Esophagus muscularis mucosa (tissue), 4 donors: ENCODE results near the gene ATF5.

ENCODE experiments used
- EP300 ChIP-seq: sonication (generic); formaldehyde crosslinking; IDR thresholded peaks from one replicate; pipeline ENCODE4 v1.6.1; 2017; ENCODE audit warnings: antibody characterized with exemption
- POLR2A ChIP-seq: fragments of 450-650 bp; IDR thresholded peaks from one replicate; pipeline ENCODE4 v1.6.1; 2017; ENCODE audit warnings: antibody characterized with exemption, moderate library complexity, mild to moderate bottlenecking, low read depth
- POLR2AphosphoS5 ChIP-seq, 2 donors: sonication (generic); formaldehyde crosslinking; IDR thresholded peaks; one replicate each; pipeline ENCODE4 v1.6.1; 2017; ENCODE audit warnings: antibody characterized with exemption in 2 of 2
- TF ChIP-seq, protein P1 (sequence below), 3 experiments: fragments of 200-600 bp in 2 of 3; fragments of 450-650 bp in 1 of 3; sonication (generic) in 2 of 3; IDR thresholded peaks; one replicate each; pipeline ENCODE4 v1.5.1; 2017 to 2019; ENCODE audit warnings: antibody characterized with exemption in 3 of 3, mild to moderate bottlenecking in 2 of 3, moderate library complexity in 1 of 3

DNA sequence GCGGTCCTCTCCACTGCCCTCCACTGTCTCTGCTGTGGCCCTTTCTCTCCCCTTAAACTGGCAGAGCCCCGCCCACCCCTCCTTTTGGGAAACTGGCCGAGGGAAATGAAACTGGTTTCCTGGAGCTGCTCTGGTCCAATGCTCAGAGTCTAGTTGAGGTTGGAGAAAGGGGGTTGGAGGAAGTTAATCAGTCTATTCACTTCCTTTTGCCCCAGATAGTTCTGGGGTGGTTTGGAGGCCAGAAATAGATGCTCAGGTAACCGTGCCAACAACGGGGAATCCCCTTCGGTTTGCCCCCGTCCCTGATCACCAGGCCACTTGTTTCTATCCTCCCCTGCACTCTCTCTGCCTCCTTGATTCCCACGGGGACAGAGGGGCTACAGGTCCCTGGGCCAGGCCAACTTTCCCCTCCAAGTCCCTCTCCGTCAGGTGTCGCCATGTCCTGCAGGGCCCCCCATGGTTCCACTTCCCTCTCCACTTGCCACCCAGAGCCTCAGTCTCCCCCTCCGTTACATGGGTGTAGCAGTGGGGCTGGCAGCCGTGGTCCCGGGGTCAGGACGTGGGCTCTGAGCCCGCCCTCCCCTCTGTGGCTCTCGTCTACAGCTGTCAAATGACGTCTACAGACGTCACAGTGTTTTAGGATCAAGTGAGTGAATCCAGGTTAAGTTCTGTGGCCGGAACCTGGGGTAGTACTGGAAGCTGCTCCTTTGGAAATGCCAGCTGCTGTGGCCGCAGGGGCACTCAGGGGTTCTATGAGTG lies 32.0 kb upstream of the ATF5 start, which contains the start of gene IL4I1:
- TF ChIP-seq, protein P1, sequence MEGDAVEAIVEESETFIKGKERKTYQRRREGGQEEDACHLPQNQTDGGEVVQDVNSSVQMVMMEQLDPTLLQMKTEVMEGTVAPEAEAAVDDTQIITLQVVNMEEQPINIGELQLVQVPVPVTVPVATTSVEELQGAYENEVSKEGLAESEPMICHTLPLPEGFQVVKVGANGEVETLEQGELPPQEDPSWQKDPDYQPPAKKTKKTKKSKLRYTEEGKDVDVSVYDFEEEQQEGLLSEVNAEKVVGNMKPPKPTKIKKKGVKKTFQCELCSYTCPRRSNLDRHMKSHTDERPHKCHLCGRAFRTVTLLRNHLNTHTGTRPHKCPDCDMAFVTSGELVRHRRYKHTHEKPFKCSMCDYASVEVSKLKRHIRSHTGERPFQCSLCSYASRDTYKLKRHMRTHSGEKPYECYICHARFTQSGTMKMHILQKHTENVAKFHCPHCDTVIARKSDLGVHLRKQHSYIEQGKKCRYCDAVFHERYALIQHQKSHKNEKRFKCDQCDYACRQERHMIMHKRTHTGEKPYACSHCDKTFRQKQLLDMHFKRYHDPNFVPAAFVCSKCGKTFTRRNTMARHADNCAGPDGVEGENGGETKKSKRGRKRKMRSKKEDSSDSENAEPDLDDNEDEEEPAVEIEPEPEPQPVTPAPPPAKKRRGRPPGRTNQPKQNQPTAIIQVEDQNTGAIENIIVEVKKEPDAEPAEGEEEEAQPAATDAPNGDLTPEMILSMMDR (IDR thresholded peaks at IDR 0.05) = no peak
- TF ChIP-seq POLR2A (no peak), EP300 (no peak), POLR2AphosphoS5 (IDR thresholded peaks at IDR 0.05) (no peak)
